Embryonic facial prominence (tissue), 1 donor: ENCODE results near the gene ANKRD29.
A peak's percentile ranks its signal among the peaks of the same experiment; 100 is the strongest.

Experiments
- DNase-seq: peaks from one replicate; pipeline ENCODE4 v3.0.0-alpha.2; 2016; ENCODE audit errors: extremely low spot score

The ANKRD29 gene, protein sequence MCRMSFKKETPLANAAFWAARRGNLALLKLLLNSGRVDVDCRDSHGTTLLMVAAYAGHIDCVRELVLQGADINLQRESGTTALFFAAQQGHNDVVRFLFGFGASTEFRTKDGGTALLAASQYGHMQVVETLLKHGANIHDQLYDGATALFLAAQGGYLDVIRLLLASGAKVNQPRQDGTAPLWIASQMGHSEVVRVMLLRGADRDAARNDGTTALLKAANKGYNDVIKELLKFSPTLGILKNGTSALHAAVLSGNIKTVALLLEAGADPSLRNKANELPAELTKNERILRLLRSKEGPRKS

GRCh38 chr18:23662309-23663263, at the start of gene ANKRD29:
Gene ANKRD29 (minus strand): TSS chr18:23662911. CDS start chr18:23662730, 181 bp downstream.
- no peak for DNase-seq

DNA sequence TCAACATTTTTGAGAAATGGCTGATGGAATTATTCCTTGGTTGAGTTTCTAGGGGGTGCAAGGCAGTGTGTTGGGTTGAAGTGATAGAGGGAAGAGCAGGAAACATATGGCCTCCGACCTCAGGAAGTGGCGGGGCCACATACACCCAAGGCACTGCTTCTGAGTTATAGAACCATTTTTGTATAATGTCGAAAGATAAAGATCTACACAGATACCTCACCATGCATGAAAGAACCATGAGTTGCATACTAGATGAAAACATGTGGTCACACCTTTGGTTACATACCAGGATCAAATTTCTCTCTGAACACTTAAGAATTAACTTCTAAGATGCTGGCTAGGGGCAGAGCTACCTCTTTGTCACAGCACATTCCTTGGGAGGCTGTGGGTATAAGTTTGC, 49.7 kb upstream of the ANKRD29 start:
- no peak for DNase-seq

GRCh38 chr18:23711426-23711825, 48.7 kb upstream of the ANKRD29 start:
- no peak for DNase-seq

DNA sequence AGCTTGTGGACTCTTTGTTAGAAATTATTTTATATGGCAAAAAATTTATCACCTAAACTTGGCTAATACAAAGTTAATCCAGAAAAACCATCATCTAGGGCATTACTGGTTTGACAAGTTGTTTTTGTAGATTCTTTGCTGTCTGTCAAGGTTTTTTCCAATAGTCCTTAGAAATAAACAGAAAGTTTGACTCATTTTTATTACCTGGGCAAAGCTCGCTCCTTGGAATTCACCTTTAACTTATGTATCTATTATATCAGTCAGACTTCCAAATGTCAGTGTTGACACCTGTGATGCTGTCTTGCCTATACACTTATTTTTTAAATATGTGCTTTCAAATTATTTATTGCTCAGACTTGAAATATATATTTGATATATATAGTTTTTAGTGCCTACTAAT, 48.2 kb upstream of the ANKRD29 start:
- no peak for DNase-seq

GRCh38 chr18:23710068-23710527, 47.4 kb upstream of the ANKRD29 start:
- no peak for DNase-seq

DNA sequence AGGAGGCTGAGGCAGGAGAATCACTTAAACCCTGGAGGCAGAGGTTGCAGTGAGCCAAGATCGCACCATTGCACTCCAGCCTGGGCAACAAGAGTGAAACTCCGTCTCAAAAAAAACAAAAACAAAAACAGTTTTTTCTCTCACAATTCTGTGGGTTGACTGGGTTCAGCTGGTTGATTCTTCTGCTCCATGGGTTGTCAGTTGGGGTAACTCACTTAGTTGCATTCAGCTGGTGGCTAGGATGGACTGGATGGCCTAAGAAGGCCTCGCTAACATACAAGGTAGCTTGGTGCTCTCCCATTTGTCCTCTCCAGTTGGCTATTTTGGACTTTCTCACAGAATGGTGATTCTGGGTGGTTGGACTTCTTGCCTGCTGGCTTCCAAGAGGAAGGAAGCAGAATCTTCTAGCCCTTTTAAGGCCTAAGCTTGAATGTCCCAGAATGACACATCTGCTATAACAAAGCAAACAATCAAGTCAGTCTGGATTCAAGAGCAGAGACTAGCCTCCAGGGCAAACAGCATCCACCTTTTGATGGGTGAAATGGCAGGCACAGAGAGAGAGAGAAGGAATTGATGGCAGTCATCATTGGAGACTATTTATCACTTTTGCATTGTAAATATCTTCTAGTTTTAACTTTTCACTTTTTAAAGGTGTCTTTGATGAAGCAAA, 44.4 kb upstream of the ANKRD29 start:
- no peak for DNase-seq

DNA sequence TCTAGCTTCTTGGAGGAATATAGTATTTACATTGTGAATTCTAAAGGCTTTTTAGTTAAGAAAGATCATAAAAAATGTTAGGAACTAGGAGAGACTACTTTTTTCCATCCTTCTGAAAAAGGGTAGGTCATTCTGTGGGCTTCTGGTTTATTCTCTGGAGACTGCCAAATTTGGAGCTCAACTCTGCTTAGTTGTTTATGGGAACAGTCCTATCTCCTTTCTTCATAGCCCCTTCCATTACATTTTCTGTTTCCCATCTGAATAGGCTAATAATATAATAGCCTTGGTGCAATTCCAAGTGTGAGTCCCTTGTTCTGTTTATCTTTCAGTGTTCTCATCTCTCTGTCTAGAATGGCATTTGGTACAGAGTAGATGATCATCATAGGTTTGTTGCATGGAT, 42.1 kb upstream of the ANKRD29 start:
- DNase-seq = no peak

GRCh38 chr18:23703987-23704384, 41.3 kb upstream of the ANKRD29 start:
- no peak for DNase-seq

DNA sequence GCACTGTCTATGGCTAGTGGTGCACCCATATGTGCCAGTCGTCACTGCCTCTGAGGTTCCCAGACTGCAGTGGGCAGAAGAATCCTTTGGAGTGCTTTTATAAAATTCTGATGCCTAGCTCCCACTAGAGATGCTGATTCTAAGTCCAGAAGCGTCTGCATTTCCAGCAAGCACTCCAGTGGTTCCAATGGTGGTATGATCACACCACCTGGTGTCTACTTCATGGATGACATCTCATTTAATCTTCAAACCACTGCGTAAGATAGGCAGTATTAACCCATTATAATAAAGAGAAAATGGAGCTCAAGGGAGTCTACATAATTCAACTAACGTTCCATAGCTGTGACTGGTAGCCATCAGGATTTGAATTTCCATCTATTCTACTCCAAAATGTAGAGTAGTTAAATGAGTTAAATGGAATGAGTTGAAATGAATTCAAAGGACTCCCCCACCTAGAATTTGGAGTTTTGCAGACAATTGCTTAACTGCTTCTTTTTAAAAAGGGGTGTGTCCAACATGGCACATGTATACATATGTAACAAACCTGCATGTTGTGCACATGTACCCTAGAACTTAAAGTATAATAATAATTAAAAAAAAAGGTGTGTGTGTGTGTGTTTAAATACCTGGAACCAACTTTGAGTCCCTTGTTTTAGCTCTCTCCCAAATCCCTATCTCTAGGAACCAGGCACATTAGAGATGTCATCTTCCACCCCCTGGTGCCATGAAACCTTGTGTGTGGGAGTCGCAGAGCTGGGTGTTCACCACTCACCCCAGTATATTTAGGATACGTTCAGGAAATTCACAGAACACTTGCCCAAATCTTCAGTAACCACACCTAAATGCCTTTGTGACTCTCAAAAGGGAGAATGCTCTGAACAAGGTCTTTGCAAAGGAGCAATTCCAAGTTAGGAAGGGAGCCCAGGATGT, 40.6 kb upstream of the ANKRD29 start:
- no peak for DNase-seq

DNA sequence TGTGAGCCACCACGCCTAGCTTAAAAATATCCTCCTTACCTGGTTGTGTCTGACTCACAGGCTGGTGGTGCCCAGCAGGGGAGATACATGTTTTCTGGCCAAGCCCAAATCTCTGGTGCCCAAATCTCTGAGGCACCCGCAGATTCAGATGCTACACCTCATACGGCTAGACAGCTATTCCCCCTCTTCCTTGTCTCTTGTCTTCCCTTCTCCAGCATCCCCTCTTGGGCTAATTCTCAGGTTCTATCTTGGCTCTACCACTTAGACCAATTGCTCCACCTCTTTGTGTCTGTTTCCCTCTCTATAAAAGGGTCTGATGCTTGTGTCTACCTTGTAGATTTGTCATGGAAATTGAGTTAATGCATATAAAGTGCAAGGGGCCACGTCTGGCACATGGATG, 39.9 kb upstream of the ANKRD29 start:
- no peak for DNase-seq

- no peak for DNase-seq
Measured at GRCh38 chr18:23701544-23702064, 38.9 kb upstream of the ANKRD29 start.

DNA sequence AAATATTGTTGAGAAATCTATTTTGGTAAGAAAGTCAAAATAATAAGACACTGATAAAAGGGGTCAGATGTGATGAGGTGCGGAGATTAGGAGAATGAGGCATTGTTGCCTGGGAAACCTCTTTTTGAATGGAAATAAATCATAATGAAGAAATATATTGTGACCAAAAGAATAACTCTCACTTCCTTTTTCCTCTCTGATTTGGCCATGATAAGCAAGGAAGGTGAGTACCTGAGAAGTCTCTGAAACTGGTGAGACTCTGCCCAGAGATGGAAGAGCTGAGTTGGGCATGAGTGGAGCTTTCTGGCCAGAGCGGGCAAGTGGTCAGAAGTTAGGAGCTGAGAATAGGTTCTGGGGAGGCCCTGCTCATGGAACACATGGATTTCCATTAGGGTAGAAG, 38.3 kb upstream of the ANKRD29 start:
- DNase-seq = no peak

DNA sequence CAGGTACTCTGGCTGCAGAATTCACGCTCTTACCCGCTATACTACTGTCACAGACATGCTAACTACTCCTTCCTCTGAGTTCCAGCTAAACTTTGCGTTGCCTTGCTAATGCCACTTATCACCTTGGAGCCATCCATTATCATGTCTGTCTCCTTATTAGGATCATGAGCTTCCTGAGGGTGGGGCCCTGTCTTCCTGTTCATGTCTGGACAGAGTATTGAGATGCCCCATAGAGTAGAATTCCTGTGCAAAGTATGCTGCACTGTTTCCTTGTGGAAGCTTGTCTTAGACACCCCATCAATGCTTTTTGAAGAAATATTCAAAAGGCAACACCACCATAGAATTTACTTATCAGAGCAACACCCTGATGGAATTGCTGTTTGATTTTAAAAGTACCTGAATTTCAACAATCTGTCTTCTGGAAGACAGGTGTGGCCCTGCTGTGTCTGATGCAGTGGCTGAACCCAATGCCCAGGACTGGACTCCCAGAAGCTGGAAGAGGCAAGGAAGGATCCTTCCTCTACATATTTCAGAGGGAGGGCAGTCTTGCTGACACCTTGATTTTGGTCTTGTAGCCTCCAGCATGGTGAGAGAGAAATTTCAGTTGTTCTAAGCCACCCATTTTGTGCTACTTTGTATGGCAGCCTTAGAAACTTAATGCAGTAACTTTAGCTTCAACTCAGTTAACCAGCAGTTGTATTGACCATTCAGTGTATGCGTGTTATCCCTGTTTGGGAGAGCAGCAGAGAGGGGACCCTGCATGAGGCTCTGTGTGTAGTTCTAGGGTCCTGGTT, 32.1 kb upstream of the ANKRD29 start:
- DNase-seq = no peak

- no peak for DNase-seq
Measured at GRCh38 chr18:23693846-23694245, 31.1 kb upstream of the ANKRD29 start.

DNA sequence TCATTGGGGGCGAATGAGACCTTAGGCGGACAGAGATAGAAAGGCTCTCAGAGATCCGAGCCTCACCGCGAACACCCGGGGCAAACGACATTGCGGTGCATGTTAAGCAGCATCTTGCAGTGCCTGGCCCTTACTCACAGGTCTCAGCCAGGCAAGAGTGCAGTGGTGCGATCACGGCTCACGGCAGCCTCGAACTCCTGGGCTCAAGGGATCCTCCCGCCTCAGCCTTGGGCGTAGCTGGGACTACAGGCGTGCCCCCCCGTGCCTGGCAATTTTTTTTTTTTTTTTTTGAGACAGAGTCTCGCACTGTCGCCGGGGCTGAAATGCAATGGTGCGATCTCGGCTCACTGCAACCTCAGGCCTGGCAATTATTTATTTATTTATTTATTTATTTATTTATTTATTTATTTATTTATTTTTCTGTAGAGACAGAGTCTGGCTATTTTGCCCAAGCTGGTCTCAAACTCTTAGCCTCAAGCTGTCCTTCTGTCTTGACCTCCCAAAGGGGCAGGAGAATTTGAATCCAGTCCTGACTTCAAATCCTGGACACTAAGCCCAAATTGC, 27.9 kb upstream of the ANKRD29 start:
- no peak for DNase-seq

DNA sequence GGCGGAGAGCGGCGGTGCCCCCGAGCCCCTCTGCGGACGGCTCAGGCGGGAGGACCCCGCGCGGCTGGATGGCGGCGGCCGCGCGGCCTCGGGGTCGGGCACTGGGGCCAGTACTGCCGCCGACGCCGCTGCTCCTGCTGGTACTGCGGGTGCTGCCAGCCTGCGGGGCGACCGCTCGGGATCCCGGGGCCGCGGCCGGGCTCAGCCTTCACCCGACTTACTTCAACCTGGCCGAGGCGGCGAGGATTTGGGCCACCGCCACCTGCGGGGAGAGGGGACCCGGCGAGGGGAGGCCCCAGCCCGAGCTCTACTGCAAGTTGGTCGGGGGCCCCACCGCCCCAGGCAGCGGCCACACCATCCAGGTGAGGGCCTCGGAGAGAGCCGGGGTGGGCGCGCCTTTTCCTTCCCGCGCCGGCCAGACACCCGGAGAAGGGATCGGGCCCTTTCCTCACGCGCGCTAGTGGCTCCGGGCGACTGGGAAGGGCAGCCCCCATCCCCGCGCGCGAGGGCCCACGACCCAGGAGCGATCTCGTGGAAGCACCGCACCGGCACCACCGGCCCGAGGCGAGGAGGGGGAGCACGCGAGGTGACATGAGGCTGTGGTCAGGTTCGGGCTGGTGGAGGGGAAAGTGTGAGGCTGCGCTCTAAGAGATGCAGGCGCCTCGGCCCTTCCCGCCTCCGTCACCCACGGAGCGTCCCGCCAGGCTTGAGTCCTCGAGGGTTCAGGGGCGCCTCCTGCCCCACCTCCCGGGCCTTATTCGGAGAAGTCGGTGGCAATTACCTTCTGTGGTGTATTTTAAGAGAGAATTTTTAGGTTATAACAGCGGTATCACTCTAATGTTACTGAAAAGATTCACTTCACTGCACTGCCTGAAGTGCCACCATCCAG, 27.1 kb upstream of the ANKRD29 start:
- no peak for DNase-seq

DNA sequence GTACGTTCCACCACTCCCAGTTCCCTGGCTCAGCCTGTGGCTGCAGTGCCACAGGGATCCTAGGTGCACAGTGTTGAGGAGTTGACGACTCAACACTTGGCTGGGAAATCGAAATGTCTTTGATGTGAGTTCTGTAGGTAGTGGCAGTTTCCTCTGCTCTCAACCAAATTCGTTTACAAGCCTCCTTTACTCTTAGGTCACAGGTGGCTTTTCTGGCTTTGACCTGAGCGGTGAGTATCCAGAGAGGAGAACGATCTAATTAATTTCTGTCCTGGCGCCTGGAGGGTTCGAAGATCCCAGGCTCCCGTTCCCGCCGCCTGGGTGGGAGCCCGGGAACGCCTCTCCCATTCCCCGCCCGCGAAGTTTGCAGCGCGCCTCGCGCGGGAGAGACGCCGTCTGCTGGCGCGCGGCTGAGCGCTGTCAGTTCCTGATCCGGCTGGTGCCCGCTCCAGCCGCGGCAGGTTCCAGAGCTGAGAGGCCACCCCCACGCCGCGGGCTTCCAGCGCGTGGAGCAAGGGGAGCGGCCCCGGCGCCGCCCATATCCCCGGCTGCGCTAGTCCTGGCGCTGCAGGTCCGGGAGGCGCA, 26.4 kb upstream of the ANKRD29 start, which contains the start of gene LAMA3:
TSS of gene LAMA3 (plus strand) at position 423 of the 585 bp plus-strand sequence. CDS start 231 bp downstream, outside the sequence.
- DNase-seq = peak; percentile 26

DNA sequence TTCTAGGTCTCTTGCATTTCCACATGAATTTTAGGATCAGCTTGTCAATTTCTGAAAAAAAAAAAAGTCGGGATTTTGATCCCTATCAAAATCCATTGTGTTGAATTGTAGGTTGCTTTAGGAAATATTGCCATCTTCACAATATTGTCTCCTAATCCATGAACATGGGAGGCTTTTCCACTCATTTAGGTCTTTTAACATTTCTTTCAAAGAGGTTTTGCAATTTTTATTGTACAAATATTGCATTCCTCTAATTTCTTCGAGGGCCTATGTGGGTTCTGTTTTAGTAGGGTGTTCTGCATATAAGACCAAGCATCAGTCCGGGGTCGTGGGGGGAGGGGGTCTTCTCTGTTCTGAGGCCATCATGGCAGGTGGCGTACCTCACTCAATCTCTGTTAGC, 25.8 kb upstream of the ANKRD29 start:
- DNase-seq = no peak
